Lung (tissue), 12 donors: ENCODE results near the gene OPCML. TPM values are rescaled to one million over a fixed set of nuclear protein-coding genes. Genes with fewer than 3 reads are reported as not detected.

Source experiments
- ATAC-seq: fragments of 200-7000 bp; cut with Tn5 transposase; one replicate; pipeline ENCODE4 v1.9.1; 2020; ENCODE audit warnings: moderate number of reproducible peaks; ENCODE audit not compliant: insufficient read depth, low FRiP score
- DNase-seq, 3 donors: peaks; one replicate each; pipeline ENCODE4 v3.0.0-alpha.2; 2013 to 2017
- H3K27ac ChIP-seq, 2 donors: one replicate each; pipeline ENCODE4 v1.5.1; 2013; ENCODE audit warnings: mild to moderate bottlenecking in 2 of 2, moderate library complexity in 2 of 2, control low read depth in 1 of 2, inconsistent platforms in 1 of 2, low read depth in 1 of 2, low read length in 1 of 2
- H3K27me3 ChIP-seq, 3 donors: one replicate each; pipeline ENCODE4 v1.5.1; 2013; ENCODE audit warnings: low read length in 2 of 3; ENCODE audit not compliant: control insufficient read depth in 3 of 3, insufficient read depth in 3 of 3
- H3K36me3 ChIP-seq, 4 donors: one replicate each; pipeline ENCODE4 v1.5.1; 2013; ENCODE audit warnings: low read length in 4 of 4, mild to moderate bottlenecking in 1 of 4, moderate library complexity in 1 of 4; ENCODE audit not compliant: control insufficient read depth in 4 of 4, insufficient read depth in 4 of 4
- H3K4me1 ChIP-seq, 5 donors: one replicate each; pipeline ENCODE4 v1.5.1; 2013; ENCODE audit warnings: low read length in 5 of 5, mild to moderate bottlenecking in 2 of 5, moderate library complexity in 1 of 5; ENCODE audit not compliant: control insufficient read depth in 5 of 5, insufficient read depth in 5 of 5
- H3K4me3 ChIP-seq: one replicate; pipeline ENCODE4 v1.5.1; 2013; ENCODE audit warnings: mild to moderate bottlenecking, control low read depth, moderate library complexity
- H3K9ac ChIP-seq, 2 donors: one replicate each; pipeline ENCODE4 v1.5.1; 2013; ENCODE audit warnings: low read length in 2 of 2, control low read depth in 1 of 2; ENCODE audit not compliant: insufficient read depth in 1 of 2
- H3K9me3 ChIP-seq, 4 donors: one replicate each; pipeline ENCODE4 v1.5.1; 2013; ENCODE audit warnings: low read length in 3 of 4, mild to moderate bottlenecking in 1 of 4, moderate library complexity in 1 of 4; ENCODE audit not compliant: control insufficient read depth in 4 of 4, insufficient read depth in 3 of 4
- CTCF ChIP-seq: IDR thresholded peaks from 2 replicates; pipeline ENCODE4 v1.5.1; 2012; ENCODE audit warnings: mild to moderate bottlenecking; ENCODE audit errors: control extremely low read depth, extremely low read depth
- WGBS, 2 donors: extraction: QIAGEN DNeasy Blood & Tissue Kit; methylation state at CpG; one replicate each; pipeline ENCODE4 v1.1.7; 2013; 5-methylcytosine and 5-hydroxymethylcytosine counted together
- polyA plus RNA-seq, 2 donors: library from polyadenylated mRNA; stranded (reverse); fragments of 200-250 nt; gene quantifications; one replicate each; pipeline ENCODE4 v1.2.1, GENCODE V29; 2013
- total RNA-seq, 2 donors: library from RNA; depleted of rRNA in 1 of 2; stranded (reverse); fragments of >200 nt in 1 of 2; gene quantifications; one replicate each; pipeline ENCODE4 v1.2.1, GENCODE V29; 2014 to 2021
- donor health status: control.
- donor health status: control.
- donor health status: Bipolar disorder and iron deficiency.
- donor health status: healthy.
- donor health status: DM: yes; HTN: yes; CAD: no.

The OPCML gene
- total and polyA plus RNA-seq, 4 donors = 0.49 to 0.74 TPM; not detected in 2

DNA sequence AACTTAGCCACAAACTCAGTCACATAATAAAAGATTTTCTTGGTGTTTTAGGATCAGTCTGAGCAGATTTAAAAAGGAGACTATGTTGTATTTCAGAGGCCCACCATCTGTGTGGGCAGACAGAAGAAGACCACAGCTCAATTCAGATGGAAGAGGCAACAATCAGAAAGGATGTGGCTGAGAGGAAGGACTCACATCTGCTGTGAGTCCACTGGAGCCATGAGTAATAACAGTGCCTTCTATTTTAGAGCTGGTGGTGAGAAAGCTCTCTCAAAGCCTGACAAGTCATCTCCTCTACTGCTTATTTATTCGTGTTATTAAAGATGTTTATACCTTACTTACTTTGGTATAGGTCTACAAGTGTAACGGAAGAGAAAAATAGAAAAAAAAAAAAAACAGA lies 357.2 kb downstream of the OPCML start:
- Histone ChIP-seq H3K4me1 (peaks cover 0 to 2% (median 0%) of the 10 kb centered on the region in 5 donors), H3K9ac (no peak overlapping the region), H3K27ac (no peak overlapping the region), H3K9me3 (no peaks in the 10 kb centered on the region), H3K36me3 (no peaks in the 10 kb centered on the region), H3K27me3 (peaks cover 0 to 1% (median 0%) of the 10 kb centered on the region in 3 donors), H3K4me3 (no peak overlapping the region)
- 59 to 73% methylated on average over 2 of the region's 2 CpGs for WGBS, 2 donors
- no peak for TF ChIP-seq CTCF
- ATAC-seq = no peak
- DNase-seq = no peak

- no peak overlapping the region for H3K27ac ChIP-seq
- DNase-seq (peak in 1 of 3 donors; percentile 20), ATAC-seq (no peak)
- 42 to 65% methylated on average over 16 of the region's 16 CpGs for WGBS, 2 donors
- no peaks in the 10 kb centered on the region for H3K27me3 ChIP-seq
- H3K36me3 ChIP-seq = no peaks in the 10 kb centered on the region
- H3K9me3 ChIP-seq = no peaks in the 10 kb centered on the region
- TF ChIP-seq CTCF = no peak
- H3K4me3 ChIP-seq = no peak overlapping the region
- no peak overlapping the region for H3K9ac ChIP-seq
- peaks cover 0 to 2% (median 0%) of the 10 kb centered on the region in 5 donors for H3K4me1 ChIP-seq
Observed at GRCh38 chr11:133173810-133174412, 358.4 kb downstream of the OPCML start.

DNA sequence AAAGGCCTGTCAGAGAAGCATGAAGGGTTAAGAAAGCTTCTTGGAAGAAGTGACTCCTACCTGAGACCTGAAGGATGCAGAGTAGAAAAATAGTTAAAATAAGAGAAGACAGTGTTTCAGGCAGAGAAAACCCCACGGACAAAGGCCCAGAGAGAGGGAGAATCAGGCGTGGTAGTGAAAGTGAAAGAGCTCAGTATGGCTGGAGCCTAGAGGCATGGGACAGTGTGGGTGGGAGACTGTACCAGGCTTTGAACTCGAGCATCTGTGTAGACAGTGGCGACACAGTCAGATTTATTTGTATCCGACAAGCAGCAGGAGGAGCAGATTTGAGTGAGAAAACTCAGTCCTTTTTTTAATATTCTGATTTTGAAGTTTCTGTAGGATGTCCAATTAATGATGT lies 360.0 kb downstream of the OPCML start:
- no peak overlapping the region for H3K4me3 ChIP-seq
- no peak overlapping the region for H3K27ac ChIP-seq
- no peak for TF ChIP-seq CTCF

DNA sequence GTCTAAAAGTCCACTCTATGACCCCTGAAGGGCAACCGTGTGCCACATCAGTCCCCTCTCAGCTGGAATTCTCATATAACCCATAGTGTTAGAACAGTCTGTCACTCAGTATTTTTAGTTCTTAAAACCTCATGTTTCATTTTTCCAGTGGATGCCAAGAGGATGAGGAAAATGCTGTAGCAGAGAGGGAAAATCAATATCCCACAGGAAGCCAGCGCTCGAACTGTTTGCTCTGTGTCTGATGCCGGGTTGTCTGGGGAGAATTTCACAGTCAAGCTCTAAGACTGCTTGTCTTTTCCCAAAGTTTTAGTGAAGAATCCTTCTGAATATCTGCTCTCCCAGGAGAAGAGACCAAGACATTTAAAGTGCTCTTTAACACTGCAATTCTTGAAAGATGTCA lies 360.9 kb downstream of the OPCML start:
- no peak for TF ChIP-seq CTCF
- H3K4me1 ChIP-seq = peaks cover 0 to 2% (median 0%) of the 10 kb centered on the region in 5 donors
- no peaks in the 10 kb centered on the region for H3K36me3 ChIP-seq
- no peak overlapping the region for H3K9ac ChIP-seq
- H3K27ac ChIP-seq = no peak overlapping the region
- no peaks in the 10 kb centered on the region for H3K9me3 ChIP-seq
- no peak overlapping the region for H3K4me3 ChIP-seq
- DNase-seq (no peak), ATAC-seq (no peak)
- 85 to 94% methylated on average over 4 of the region's 4 CpGs for whole genome bisulfite sequencing, 2 donors
- no peaks in the 10 kb centered on the region for H3K27me3 ChIP-seq

More for the DNA sequence above, 360.0 kb downstream of the OPCML start:
- no peaks in the 10 kb centered on the region for H3K27me3 ChIP-seq
- H3K9ac ChIP-seq = no peak overlapping the region
- no peaks in the 10 kb centered on the region for H3K9me3 ChIP-seq
- no peak for ATAC-seq
- no peak for DNase-seq
- H3K4me1 ChIP-seq = peaks cover 0 to 2% (median 0%) of the 10 kb centered on the region in 5 donors
- WGBS, 2 donors = 72 to 80% methylated on average over 5 of the region's 5 CpGs
- H3K36me3 ChIP-seq = no peaks in the 10 kb centered on the region
